T-cell (primary cell): ENCODE results near the gene KDM5C. TPM values are rescaled to one million over a fixed set of nuclear protein-coding genes. Genes with fewer than 3 reads are reported as not detected.

Experiments used
- ATAC-seq, 4 experiments: fragments of 200-7000 bp in 3 of 4; fragments of 150-1000 bp in 1 of 4; cut with Tn5 transposase; replicated peaks in 1 of 4; 1 replicate in 3 of 4; 2 replicates in 1 of 4; pipeline ENCODE4 v1.10.0; 2021; ENCODE audit warnings: moderate library complexity in 3 of 4, mild to moderate bottlenecking in 2 of 4, moderate number of reproducible peaks in 1 of 4
- CTCF ChIA-PET, 2 donors: fragments of 300-600 bp; sonication (Branson Sonifier 250); formaldehyde crosslinking; loops; one replicate each; lab custom pipeline; 2022; ENCODE audit warnings: antibody characterized with exemption in 2 of 2; lab: Charles Lee
- POLR2A ChIA-PET, 2 donors: fragments of 300-600 bp; sonication (Branson Sonifier 250); formaldehyde crosslinking; loops; one replicate each; lab custom pipeline; 2022; ENCODE audit warnings: antibody characterized with exemption in 2 of 2; lab: Charles Lee
- DNase-seq, 35 experiments: peaks; one replicate each; pipeline versions ENCODE4 v3.0.0 to v3.0.0-alpha.2; 2013 to 2023
- H3K27ac ChIP-seq: one replicate; pipeline ENCODE4 v1.5.1; 2013; ENCODE audit warnings: low read length
- H3K27me3 ChIP-seq, 2 experiments: replicated peaks in 1 of 2; 1 replicate in 1 of 2; 2 replicates in 1 of 2; pipeline versions ENCODE4 v1.6.1 to v1.7.0; 2013; ENCODE audit warnings: low read length in 1 of 2, mixed read lengths in 1 of 2; ENCODE audit not compliant: control insufficient read depth in 2 of 2, insufficient read depth in 2 of 2; ENCODE audit errors: extremely low read depth in 1 of 2
- H3K36me3 ChIP-seq, 2 donors: 1 replicate in 1 of 2; 2 replicates in 1 of 2; pipeline versions ENCODE4 v1.6.1 to v1.7.0; 2013; ENCODE audit warnings: low read length in 1 of 2; ENCODE audit not compliant: control insufficient read depth in 2 of 2, insufficient read depth in 1 of 2; ENCODE audit errors: extremely low read depth in 1 of 2
- H3K4me1 ChIP-seq, 2 experiments: 1 replicate in 1 of 2; 2 replicates in 1 of 2; pipeline versions ENCODE4 v1.6.1 to v1.7.0; 2013; ENCODE audit warnings: low read length in 2 of 2, mixed read lengths in 1 of 2; ENCODE audit not compliant: insufficient read depth in 2 of 2, control insufficient read depth in 1 of 2; ENCODE audit errors: extremely low read depth in 1 of 2
- H3K4me3 ChIP-seq, 2 donors: 1 replicate in 1 of 2; 2 replicates in 1 of 2; pipeline versions ENCODE4 v1.5.1 to v1.7.0; 2013; ENCODE audit warnings: mild to moderate bottlenecking in 2 of 2, low read length in 1 of 2, moderate library complexity in 1 of 2; ENCODE audit not compliant: control insufficient read depth in 1 of 2; ENCODE audit errors: extremely low read depth in 1 of 2
- H3K9me3 ChIP-seq: 2 replicates; pipeline ENCODE4 v1.7.0; 2013
- H3K27ac Mint-ChIP-seq, 2 donors: one replicate each; pipeline ENCODE4 v1.8.0; 2020 to 2021; ENCODE audit warnings: mild to moderate bottlenecking in 2 of 2, mixed read lengths in 2 of 2
- H3K27me3 Mint-ChIP-seq, 2 donors: one replicate each; pipeline ENCODE4 v1.8.0; 2021 to 2022; ENCODE audit warnings: mixed read lengths in 2 of 2
- H3K36me3 Mint-ChIP-seq: one replicate; pipeline ENCODE4 v1.8.0; 2021; ENCODE audit warnings: mixed read lengths
- H3K4me1 Mint-ChIP-seq, 3 donors: one replicate each; pipeline ENCODE4 v1.8.0; 2020 to 2022; ENCODE audit warnings: mixed read lengths in 3 of 3, mild to moderate bottlenecking in 1 of 3
- H3K4me3 Mint-ChIP-seq, 3 donors: one replicate each; pipeline ENCODE4 v1.8.0; 2020 to 2022; ENCODE audit warnings: mild to moderate bottlenecking in 3 of 3, mixed read lengths in 3 of 3, moderate library complexity in 3 of 3
- H3K9me3 Mint-ChIP-seq, 3 donors: one replicate each; pipeline ENCODE4 v1.8.0; 2020 to 2022; ENCODE audit warnings: mixed read lengths in 3 of 3
- WGBS: methylation state at CpG from one replicate; pipeline ENCODE4 v1.1.5; 2013; ENCODE audit warnings: missing lambda C conversion rate; ENCODE audit not compliant: insufficient coverage; 5-methylcytosine and 5-hydroxymethylcytosine counted together
- total RNA-seq, 35 experiments: library from RNA in 6 of 35; stranded (reverse) in 6 of 35; fragments of 120-200 nt in 1 of 35; gene quantifications; one replicate each; pipeline versions ENCODE4 v1.2.1 to v1.2.4 and lab custom pipeline; 2013 to 2026

KDM5C gene
- total RNA-seq, 5 donors from 2014 or later (not counting 1 experiment from before 2014, with no cell fraction given), result 130 to 329 (median 197) TPM

GRCh38 chrX:53260836-53261235 is 35.8 kb upstream of the KDM5C start:
- Histone ChIP-seq H3K36me3 (no peaks in the 10 kb centered on the region), H3K4me1 (peaks cover 0 to 27% of the 10 kb centered on the region in 2 experiments), H3K9me3 (no peaks in the 10 kb centered on the region), H3K27ac (no peak overlapping the region), H3K4me3 (no peak overlapping the region), H3K27me3 (no peaks in the 10 kb centered on the region)
- no CpG with 5 or more reads among the region's 7 CpGs for WGBS
- ChIA-PET CTCF (no interaction called here), POLR2A (no interaction called here)
- ATAC-seq, result no peak
- Mint-ChIP-seq H3K27me3 (peaks cover 0 to 17% of the 10 kb centered on the region in 2 donors), H3K4me1 (peaks cover 25 to 35% (median 26%) of the 10 kb centered on the region in 3 donors), H3K27ac (no peak overlapping the region), H3K36me3 (no peaks in the 10 kb centered on the region), H3K4me3 (no peak overlapping the region), H3K9me3 (no peaks in the 10 kb centered on the region)
- no peak for DNase-seq

DNA sequence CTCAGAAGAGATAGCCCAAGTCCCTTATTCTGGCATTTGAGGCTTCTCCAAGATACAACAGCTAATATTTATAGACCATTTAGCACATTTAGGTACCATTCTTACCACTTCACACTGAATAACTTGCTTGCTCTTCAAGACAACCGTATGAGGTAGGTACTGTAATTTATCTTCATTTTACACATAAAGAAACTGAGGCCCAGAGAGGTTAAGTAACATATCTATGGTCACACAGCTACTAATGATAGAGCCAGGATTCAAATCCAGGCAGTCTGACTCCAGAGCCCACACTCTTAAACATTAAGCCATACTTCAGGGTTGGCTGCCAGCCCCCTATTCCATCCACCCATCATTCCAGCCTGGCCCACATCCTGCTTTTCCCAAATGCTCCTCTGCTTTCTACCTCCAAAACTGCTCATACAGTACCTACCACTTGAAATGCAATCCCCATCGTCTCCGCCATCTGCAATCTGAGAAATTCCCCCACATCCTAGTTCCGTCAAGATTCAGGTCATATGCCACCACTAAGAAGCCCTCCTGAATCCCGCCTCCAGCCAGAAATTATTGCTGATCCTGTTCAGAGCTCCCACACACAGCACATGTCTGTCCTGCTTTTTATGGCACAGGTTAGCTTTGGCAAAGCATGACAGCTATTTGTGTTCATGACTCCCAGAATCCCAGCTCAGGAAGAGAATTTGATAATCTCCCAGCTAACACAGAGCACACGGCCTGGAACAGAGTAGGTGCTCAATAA is 32.8 kb upstream of the KDM5C start:
- ChIA-PET POLR2A (no interaction called here), CTCF (no interaction called here)
- Histone ChIP-seq H3K27ac (no peak overlapping the region), H3K4me3 (no peak overlapping the region), H3K9me3 (no peaks in the 10 kb centered on the region), H3K27me3 (no peaks in the 10 kb centered on the region), H3K4me1 (peaks cover 0 to 18% of the 10 kb centered on the region in 2 experiments), H3K36me3 (no peaks in the 10 kb centered on the region)
- WGBS, result 96% methylated on average over 3 of the region's 6 CpGs
- H3K9me3 Mint-ChIP-seq, result no peaks in the 10 kb centered on the region
- H3K36me3 Mint-ChIP-seq, result no peaks in the 10 kb centered on the region
- no peak overlapping the region for H3K27ac Mint-ChIP-seq
- peaks cover 0 to 15% of the 10 kb centered on the region in 2 donors for H3K27me3 Mint-ChIP-seq
- H3K4me3 Mint-ChIP-seq, result no peak overlapping the region
- ATAC-seq (no peak), DNase-seq (no peak)
- H3K4me1 Mint-ChIP-seq, result peaks cover 14 to 19% (median 16%) of the 10 kb centered on the region in 3 donors

- H3K27ac ChIP-seq, result no peak overlapping the region
- Mint-ChIP-seq H3K4me1 (peaks cover 10 to 13% (median 11%) of the 10 kb centered on the region in 3 donors), H3K27me3 (peaks cover 0 to 15% of the 10 kb centered on the region in 2 donors), H3K36me3 (no peaks in the 10 kb centered on the region), H3K27ac (no peak overlapping the region), H3K9me3 (no peaks in the 10 kb centered on the region), H3K4me3 (no peak overlapping the region)
- ATAC-seq, result no peak
- H3K4me3 ChIP-seq, result no peak overlapping the region
- H3K36me3 ChIP-seq, result no peaks in the 10 kb centered on the region
- 100% methylated on average over 3 of the region's 13 CpGs for WGBS
- ChIA-PET CTCF (no interaction called here), POLR2A (no interaction called here)
- no peaks in the 10 kb centered on the region for H3K9me3 ChIP-seq
- peaks cover 0 to 12% of the 10 kb centered on the region in 2 experiments for H3K4me1 ChIP-seq
- DNase-seq, result no peak
- H3K27me3 ChIP-seq, result no peaks in the 10 kb centered on the region
Measured at GRCh38 chrX:53257166-53257565, 32.2 kb upstream of the KDM5C start.

DNA sequence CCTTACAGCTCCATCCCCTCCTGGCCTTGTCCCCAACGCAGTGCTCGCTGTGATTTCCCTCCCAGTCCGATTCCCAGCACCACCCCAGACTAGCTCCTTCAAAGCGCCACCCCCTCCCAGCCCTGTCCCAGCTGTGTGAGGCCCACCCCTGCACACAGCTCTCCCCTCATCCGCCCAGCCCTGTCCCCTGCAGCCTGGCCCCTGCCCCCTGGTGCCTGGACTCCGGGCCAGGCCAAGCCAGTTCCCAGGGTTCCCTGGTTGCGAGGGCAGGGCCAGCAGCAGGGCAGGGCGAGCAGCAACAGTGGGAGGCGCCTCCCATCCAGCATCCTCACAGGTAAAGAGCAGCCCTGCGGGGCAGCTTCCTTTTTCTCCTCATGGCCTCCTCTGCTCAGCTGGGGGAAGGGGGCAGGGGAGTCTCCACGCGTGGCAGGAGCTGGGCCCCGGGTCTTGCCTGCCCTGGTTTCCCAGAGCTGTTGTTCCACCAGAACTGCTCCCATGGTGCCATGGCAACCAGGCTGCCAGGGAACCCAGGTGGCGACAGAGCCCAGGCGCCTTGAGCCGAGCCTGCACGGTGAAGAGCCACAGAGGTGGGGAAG is 31.5 kb upstream of the KDM5C start:
- peaks cover 3 to 6% (median 5%) of the 10 kb centered on the region in 3 donors for H3K4me1 Mint-ChIP-seq
- no peaks in the 10 kb centered on the region for H3K36me3 Mint-ChIP-seq
- Histone ChIP-seq H3K4me1 (peaks cover 0 to 6% of the 10 kb centered on the region in 2 experiments), H3K36me3 (no peaks in the 10 kb centered on the region), H3K4me3 (no peak overlapping the region), H3K27ac (no peak overlapping the region), H3K27me3 (no peaks in the 10 kb centered on the region), H3K9me3 (no peaks in the 10 kb centered on the region)
- WGBS, result 79% methylated on average over 5 of the region's 17 CpGs
- ATAC-seq (no peak), DNase-seq (no peak)
- no peak overlapping the region for H3K4me3 Mint-ChIP-seq
- H3K27ac Mint-ChIP-seq, result no peak overlapping the region
- peaks cover 0 to 15% of the 10 kb centered on the region in 2 donors for H3K27me3 Mint-ChIP-seq
- POLR2A ChIA-PET, result no interaction called here
- no peaks in the 10 kb centered on the region for H3K9me3 Mint-ChIP-seq
- CTCF ChIA-PET, result no interaction called here

DNA sequence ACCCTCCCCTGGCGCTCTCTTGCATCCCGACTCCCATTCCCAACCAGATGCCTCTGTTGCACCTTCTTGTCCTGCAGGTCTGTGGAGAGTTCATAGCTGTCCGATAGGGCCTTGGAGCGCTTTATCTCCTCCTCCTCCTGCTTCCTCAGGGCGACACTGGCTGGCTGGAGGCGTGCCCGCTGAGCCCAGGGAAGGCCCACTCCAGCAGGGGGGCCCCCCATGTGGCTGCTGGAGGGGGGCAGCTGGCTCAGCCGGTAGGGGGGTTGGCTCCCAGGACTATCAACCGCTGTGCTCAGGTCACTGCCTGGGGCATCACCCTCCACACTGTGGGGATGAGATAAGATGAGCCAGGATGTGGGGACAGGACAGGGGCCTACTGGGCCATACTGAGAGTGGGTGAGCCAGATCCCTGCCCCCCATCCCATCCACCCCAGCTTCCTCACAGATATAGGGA is 30.8 kb upstream of the KDM5C start:
- H3K27ac Mint-ChIP-seq, result no peak overlapping the region
- Histone ChIP-seq H3K27ac (no peak overlapping the region), H3K36me3 (no peaks in the 10 kb centered on the region), H3K4me1 (no peaks in the 10 kb centered on the region), H3K9me3 (no peaks in the 10 kb centered on the region), H3K27me3 (no peaks in the 10 kb centered on the region), H3K4me3 (no peak overlapping the region)
- no peak overlapping the region for H3K4me3 Mint-ChIP-seq
- no peaks in the 10 kb centered on the region for H3K9me3 Mint-ChIP-seq
- WGBS, result no CpG with 5 or more reads among the region's 9 CpGs
- CTCF ChIA-PET, result no interaction called here
- POLR2A ChIA-PET, result no interaction called here
- ATAC-seq (no peak), DNase-seq (no peak)
- peaks cover 0 to 15% of the 10 kb centered on the region in 2 donors for H3K27me3 Mint-ChIP-seq
- no peaks in the 10 kb centered on the region for H3K36me3 Mint-ChIP-seq
- peaks cover 0 to 3% (median 0%) of the 10 kb centered on the region in 3 donors for H3K4me1 Mint-ChIP-seq

DNA sequence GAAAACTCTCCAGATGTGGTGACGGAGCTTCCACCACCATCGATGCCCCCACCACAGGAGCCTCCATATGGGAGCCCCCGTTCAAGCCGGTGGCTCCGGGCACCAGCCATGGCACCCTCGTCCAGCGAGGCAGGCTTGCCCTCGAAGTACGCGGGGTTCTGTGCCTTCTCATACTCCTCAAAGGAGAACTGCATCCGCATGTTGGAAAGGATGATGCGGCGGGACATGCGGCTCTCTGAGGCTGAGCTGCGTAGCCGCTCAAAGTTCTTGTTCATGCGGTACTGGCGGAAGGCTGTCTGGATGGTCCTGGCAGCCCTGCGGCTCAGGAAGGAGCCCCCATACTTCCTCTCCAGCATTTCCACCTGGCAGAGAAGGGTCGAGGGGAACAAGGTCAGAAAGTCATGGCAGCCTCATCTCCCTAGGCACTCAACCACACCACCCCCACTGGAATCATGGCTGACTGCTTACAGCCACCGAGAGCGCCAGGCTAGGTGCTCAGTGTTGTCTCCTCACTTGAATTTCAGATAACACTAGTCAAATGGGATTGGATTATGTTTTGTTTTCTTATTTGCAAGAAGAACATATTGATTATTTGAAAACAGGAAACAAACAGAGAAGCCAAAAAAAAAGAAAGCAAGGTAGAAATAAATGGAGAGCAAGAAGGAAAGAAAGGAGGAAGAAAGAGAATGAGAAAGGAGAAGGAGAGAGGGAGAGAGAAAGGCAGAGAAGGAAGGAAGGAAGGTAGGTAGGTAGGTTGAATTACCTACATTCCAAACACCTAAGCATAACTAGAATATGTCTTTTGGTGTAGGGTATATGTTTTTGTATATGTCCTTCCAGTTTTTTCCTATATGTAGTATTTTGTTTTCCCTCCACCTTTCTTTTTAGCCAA is 29.8 kb upstream of the KDM5C start:
- peaks cover 0 to 15% of the 10 kb centered on the region in 2 donors for H3K27me3 Mint-ChIP-seq
- POLR2A ChIA-PET, result no interaction called here
- no peaks in the 10 kb centered on the region for H3K27me3 ChIP-seq
- ATAC-seq (no peak), DNase-seq (no peak)
- no peaks in the 10 kb centered on the region for H3K36me3 ChIP-seq
- H3K27ac ChIP-seq, result no peak overlapping the region
- no peak overlapping the region for H3K27ac Mint-ChIP-seq
- no peak overlapping the region for H3K4me3 ChIP-seq
- H3K36me3 Mint-ChIP-seq, result no peaks in the 10 kb centered on the region
- WGBS, result 97% methylated on average over 5 of the region's 22 CpGs
- no peaks in the 10 kb centered on the region for H3K4me1 Mint-ChIP-seq
- H3K9me3 Mint-ChIP-seq, result no peaks in the 10 kb centered on the region
- H3K4me1 ChIP-seq, result no peaks in the 10 kb centered on the region
- no peaks in the 10 kb centered on the region for H3K9me3 ChIP-seq
- H3K4me3 Mint-ChIP-seq, result no peak overlapping the region
- CTCF ChIA-PET, result interaction anchor here in 1 of 2 donors (0.6 kb wide), 1 partner anchor 10 kb away, joined by 4 read pairs; no protein-coding TSS in a partner anchor
